Endodermal cell (in vitro differentiated cells): ENCODE data around the gene HOXC4. TPM values are rescaled to one million over a fixed set of nuclear protein-coding genes. Genes with fewer than 3 reads are reported as not detected.
A peak's percentile ranks its signal among the peaks of the same experiment; 100 is the strongest.

Experiments
- DNase-seq: peaks from one replicate; pipeline ENCODE4 v3.0.0-alpha.2; 2017
- H3K27ac ChIP-seq: 2 replicates; pipeline ENCODE4 v1.5.1; 2013; ENCODE audit warnings: mild to moderate bottlenecking, low read depth, low read length, moderate library complexity
- H3K27me3 ChIP-seq: 2 replicates; pipeline ENCODE4 v1.6.1; 2013; ENCODE audit warnings: mild to moderate bottlenecking, low read length, moderate library complexity; ENCODE audit not compliant: insufficient read depth, control insufficient read depth, poor library complexity, severe bottlenecking
- H3K36me3 ChIP-seq: 2 replicates; pipeline ENCODE4 v1.7.0; 2013; ENCODE audit warnings: mild to moderate bottlenecking, low read length, moderate library complexity; ENCODE audit not compliant: control insufficient read depth, insufficient read depth
- H3K4me1 ChIP-seq: one replicate; pipeline ENCODE4 v1.7.0; 2013; ENCODE audit warnings: low read length; ENCODE audit not compliant: control insufficient read depth, insufficient read depth
- H3K4me3 ChIP-seq: 2 replicates; pipeline ENCODE4 v1.5.1; 2013; ENCODE audit warnings: mild to moderate bottlenecking, low read length, moderate library complexity
- H3K9ac ChIP-seq: 2 replicates; pipeline ENCODE4 v1.6.1; 2013; ENCODE audit warnings: mild to moderate bottlenecking, low read length, moderate library complexity; ENCODE audit not compliant: poor library complexity, severe bottlenecking; ENCODE audit errors: extremely low read depth
- H3K9me3 ChIP-seq: 2 replicates; pipeline ENCODE4 v1.6.1; 2013; ENCODE audit warnings: mild to moderate bottlenecking, low read length, moderate library complexity; ENCODE audit not compliant: control insufficient read depth
- H3K27ac Mint-ChIP-seq: 2 replicates; pipeline ENCODE4 v1.8.0; 2020; ENCODE audit warnings: mixed read lengths
- H3K27me3 Mint-ChIP-seq: 2 replicates; pipeline ENCODE4 v1.8.0; 2021; ENCODE audit warnings: mild to moderate bottlenecking, mixed read lengths; ENCODE audit not compliant: insufficient read depth
- H3K36me3 Mint-ChIP-seq: 2 replicates; pipeline ENCODE4 v1.8.0; 2020; ENCODE audit warnings: low read depth, mixed read lengths
- H3K4me1 Mint-ChIP-seq: 2 replicates; pipeline ENCODE4 v1.8.0; 2020; ENCODE audit warnings: mixed read lengths
- H3K4me3 Mint-ChIP-seq: 2 replicates; pipeline ENCODE4 v1.8.0; 2020; ENCODE audit warnings: mild to moderate bottlenecking, moderate library complexity, mixed read lengths
- H3K9me3 Mint-ChIP-seq: 2 replicates; pipeline ENCODE4 v1.8.0; 2020; ENCODE audit warnings: mild to moderate bottlenecking, mixed read lengths
- WGBS, 2 experiments: methylation state at CpG; one replicate each; pipeline versions ENCODE4 v1.1.5 to v1.1.7; 2013; ENCODE audit warnings: missing lambda C conversion rate in 2 of 2, mixed read lengths in 1 of 2; ENCODE audit not compliant: insufficient coverage in 1 of 2, insufficient read length in 1 of 2; 5-methylcytosine and 5-hydroxymethylcytosine counted together
- total RNA-seq, 2 donors: library from RNA; stranded (reverse); fragmentation: NEBNext Ultra II Directional in 1 of 2; extraction: Animal tissue kit (Norgen Biotek cat#: 25700) in 1 of 2; gene quantifications; 2 replicates in 1 of 2; 3 replicates in 1 of 2; pipeline ENCODE4 v1.2.1, GENCODE V29; 2021
- TF ChIP-seq, protein P1 (sequence below): fragments of 200-600 bp; sonication (generic); conservative IDR thresholded peaks from 2 replicates; pipeline ENCODE4 v1.5.0; 2021; ENCODE audit warnings: antibody characterized with exemption, mild to moderate bottlenecking

The HOXC4 gene
- total RNA-seq, 2 donors from 2014 or later = not detected

DNA sequence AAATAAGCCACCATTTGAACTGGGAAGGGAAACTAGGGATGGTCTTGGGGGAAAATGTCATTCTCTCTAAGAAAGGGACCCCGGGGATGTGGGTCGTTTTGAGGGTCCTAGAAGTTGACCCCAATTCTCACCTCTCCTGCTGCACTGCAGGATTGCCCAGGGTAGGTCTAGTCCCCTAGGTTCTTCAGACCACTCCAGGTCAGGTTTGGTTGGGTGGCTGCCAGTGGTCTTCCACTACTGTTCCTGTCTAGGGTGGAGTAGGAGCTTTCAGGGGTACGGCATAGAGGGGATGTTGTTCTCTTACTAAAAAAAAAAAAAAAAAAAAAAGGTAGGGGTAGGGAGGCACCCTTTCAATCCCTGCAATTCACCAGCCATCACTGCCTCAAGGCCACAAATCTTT lies 37.6 kb upstream of the HOXC4 start:
- no peak overlapping the region for H3K27ac Mint-ChIP-seq
- TF ChIP-seq, protein P1, sequence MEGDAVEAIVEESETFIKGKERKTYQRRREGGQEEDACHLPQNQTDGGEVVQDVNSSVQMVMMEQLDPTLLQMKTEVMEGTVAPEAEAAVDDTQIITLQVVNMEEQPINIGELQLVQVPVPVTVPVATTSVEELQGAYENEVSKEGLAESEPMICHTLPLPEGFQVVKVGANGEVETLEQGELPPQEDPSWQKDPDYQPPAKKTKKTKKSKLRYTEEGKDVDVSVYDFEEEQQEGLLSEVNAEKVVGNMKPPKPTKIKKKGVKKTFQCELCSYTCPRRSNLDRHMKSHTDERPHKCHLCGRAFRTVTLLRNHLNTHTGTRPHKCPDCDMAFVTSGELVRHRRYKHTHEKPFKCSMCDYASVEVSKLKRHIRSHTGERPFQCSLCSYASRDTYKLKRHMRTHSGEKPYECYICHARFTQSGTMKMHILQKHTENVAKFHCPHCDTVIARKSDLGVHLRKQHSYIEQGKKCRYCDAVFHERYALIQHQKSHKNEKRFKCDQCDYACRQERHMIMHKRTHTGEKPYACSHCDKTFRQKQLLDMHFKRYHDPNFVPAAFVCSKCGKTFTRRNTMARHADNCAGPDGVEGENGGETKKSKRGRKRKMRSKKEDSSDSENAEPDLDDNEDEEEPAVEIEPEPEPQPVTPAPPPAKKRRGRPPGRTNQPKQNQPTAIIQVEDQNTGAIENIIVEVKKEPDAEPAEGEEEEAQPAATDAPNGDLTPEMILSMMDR = no peak
- H3K4me1 Mint-ChIP-seq = peaks cover 6% of the 10 kb centered on the region
- H3K4me1 ChIP-seq = no peaks in the 10 kb centered on the region
- H3K36me3 Mint-ChIP-seq = no peaks in the 10 kb centered on the region
- 17 to 21% methylated on average over 1 to 2 of the region's 3 CpGs for WGBS, 2 experiments
- no peak overlapping the region for H3K4me3 Mint-ChIP-seq
- H3K9me3 ChIP-seq = no peaks in the 10 kb centered on the region
- H3K9ac ChIP-seq = no peak overlapping the region
- H3K27ac ChIP-seq = no peak overlapping the region
- peaks cover 99% of the 10 kb centered on the region for H3K27me3 Mint-ChIP-seq
- H3K27me3 ChIP-seq = peaks cover 100% of the 10 kb centered on the region
- no peak for DNase-seq
- H3K36me3 ChIP-seq = no peaks in the 10 kb centered on the region
- H3K4me3 ChIP-seq = no peak overlapping the region
- peaks cover 3% of the 10 kb centered on the region for H3K9me3 Mint-ChIP-seq

DNA sequence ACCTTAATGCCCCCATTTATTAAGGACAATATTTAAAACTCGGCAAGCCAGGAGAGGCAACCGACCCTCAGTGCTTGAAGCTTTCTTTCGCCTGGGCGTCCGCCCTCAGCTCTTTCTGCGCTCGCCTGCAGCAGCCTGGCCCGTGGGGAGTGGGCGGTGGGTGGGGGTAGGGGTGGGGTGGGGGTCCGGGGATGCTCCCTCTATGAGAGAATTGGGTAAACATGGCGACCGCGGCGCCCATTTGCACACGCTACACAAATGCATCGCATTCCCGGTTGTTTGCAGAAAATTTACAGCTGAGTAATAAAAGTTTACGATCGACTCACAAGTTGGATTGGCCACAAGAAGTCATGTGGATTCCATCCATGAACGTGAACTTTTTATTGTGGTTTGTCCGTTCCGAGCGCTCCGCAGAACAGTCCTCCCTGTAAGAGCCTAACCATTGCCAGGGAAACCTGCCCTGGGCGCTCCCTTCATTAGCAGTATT lies 37.1 kb upstream of the HOXC4 start:
- Histone ChIP-seq H3K27me3 (peaks cover 100% of the 10 kb centered on the region), H3K9ac (no peak overlapping the region), H3K36me3 (no peaks in the 10 kb centered on the region), H3K4me1 (no peaks in the 10 kb centered on the region), H3K27ac (no peak overlapping the region), H3K9me3 (no peaks in the 10 kb centered on the region), H3K4me3 (no peak overlapping the region)
- no peak overlapping the region for H3K27ac Mint-ChIP-seq
- peaks cover 99% of the 10 kb centered on the region for H3K27me3 Mint-ChIP-seq
- H3K36me3 Mint-ChIP-seq = no peaks in the 10 kb centered on the region
- peak; percentile 68 for DNase-seq
- WGBS, 2 experiments = 7 to 8% methylated on average over 15 to 21 of the region's 25 CpGs
- TF ChIP-seq, protein P1 = no peak
- H3K4me3 Mint-ChIP-seq = no peak overlapping the region
- peaks cover 10% of the 10 kb centered on the region for H3K4me1 Mint-ChIP-seq
- peaks cover 3% of the 10 kb centered on the region for H3K9me3 Mint-ChIP-seq

DNA sequence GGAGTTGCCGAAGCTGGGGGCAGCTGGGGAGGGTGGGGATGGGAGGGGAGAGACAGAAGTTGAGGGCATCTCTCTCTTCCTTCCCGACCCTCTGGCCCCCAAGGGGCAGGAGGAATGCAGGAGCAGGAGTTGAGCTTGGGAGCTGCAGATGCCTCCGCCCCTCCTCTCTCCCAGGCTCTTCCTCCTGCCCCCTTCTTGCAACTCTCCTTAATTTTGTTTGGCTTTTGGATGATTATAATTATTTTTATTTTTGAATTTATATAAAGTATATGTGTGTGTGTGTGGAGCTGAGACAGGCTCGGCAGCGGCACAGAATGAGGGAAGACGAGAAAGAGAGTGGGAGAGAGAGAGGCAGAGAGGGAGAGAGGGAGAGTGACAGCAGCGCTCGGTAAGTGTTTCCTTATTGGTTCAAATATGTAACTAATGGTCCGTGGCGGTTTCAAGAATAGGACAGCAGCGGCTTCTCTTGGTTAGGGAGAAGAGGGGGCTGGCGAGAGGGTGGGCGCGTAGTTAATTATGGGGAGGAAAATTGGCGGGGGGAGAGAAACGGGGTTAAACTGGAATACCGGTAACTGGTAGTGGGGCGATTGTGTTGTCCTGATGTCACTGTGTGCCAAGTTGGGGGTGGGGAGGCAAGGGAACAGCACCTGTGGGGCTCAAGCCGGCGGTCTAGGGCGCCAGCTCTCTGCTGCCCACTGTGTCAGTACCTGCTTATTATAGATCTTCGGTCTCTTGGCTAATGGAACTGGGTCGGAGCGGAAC lies 36.4 kb upstream of the HOXC4 start:
- Mint-ChIP-seq H3K27ac (no peak overlapping the region), H3K4me1 (peaks cover 13% of the 10 kb centered on the region), H3K27me3 (peaks cover 99% of the 10 kb centered on the region), H3K4me3 (peak overlapping the region; percentile 47), H3K9me3 (peaks cover 3% of the 10 kb centered on the region), H3K36me3 (no peaks in the 10 kb centered on the region)
- H3K9me3 ChIP-seq = no peaks in the 10 kb centered on the region
- 5 to 9% methylated on average over 11 to 21 of the region's 24 CpGs for WGBS, 2 experiments
- no peak overlapping the region for H3K27ac ChIP-seq
- H3K4me3 ChIP-seq = peak overlapping the region; percentile 56
- no peaks in the 10 kb centered on the region for H3K36me3 ChIP-seq
- DNase-seq = peak; percentile 76
- TF ChIP-seq, protein P1 = peak; percentile 16
- peaks cover 100% of the 10 kb centered on the region for H3K27me3 ChIP-seq
- H3K9ac ChIP-seq = no peak overlapping the region
- no peaks in the 10 kb centered on the region for H3K4me1 ChIP-seq
